GM18909 (cell line): ENCODE data around the gene LTC4S.
"Not testable (repeated sequence)": the region's sequence is repeated elsewhere in the genome, so short reads cannot be mapped to it uniquely, and the experiment has no call there.

Experiments
- ATAC-seq: cut with Tn5 transposase; IDR thresholded peaks from one replicate; pipeline ENCODE4 v1.9.1; 2021; ENCODE audit warnings: mild to moderate bottlenecking; ENCODE audit not compliant: unreplicated experiment, poor library complexity

Gene LTC4S

DNA sequence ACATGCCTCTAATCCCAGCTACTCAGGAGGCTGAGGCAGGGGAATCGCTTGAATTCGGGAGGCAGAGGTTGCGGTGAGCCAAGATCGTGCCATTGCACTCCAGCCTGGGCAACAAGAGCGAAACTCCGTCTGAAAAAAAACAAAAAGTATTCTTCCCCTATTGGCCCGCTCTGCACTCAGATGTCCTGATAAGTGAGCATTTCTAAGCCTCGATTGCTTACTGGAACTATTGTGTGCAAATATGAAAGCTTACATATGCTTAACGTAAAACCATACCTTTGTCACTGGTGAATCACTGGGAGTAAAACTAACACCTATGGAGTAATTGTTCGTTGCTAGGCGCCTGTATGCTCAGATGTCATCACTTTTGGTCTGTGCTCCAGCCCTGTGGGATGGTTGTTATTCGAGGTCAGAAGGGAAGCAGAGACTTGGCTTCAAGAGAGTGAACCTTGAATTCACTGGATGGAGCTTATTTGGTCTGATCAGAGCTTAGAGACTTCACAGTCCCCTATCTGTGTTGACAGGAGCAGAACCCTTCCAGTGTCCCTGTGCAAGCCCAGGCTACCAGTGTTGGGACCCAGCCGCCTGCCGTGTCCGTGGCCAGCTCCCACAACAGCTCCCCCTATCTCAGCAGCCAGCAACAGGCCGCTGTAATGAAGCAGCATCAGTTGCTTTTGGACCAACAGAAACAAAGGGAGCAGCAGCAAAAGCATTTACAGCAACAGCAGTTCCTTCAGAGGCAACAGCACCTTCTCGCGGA, 25.3 kb upstream of the LTC4S start:
- ATAC-seq, result no peak

GRCh38 chr5:179769271-179769670, 24.5 kb upstream of the LTC4S start:
- ATAC-seq, result no peak

- ATAC-seq, result no peak
These were observed 24.0 kb upstream of the LTC4S start for GRCh38 chr5:179769796-179770195.

GRCh38 chr5:179771311-179771895, 22.4 kb upstream of the LTC4S start:
- ATAC-seq, result no peak

- ATAC-seq, result no peak
These were observed 21.4 kb upstream of the LTC4S start for GRCh38 chr5:179772351-179772750.

- ATAC-seq, result no peak
These were observed 20.1 kb upstream of the LTC4S start for GRCh38 chr5:179773686-179774040.

DNA sequence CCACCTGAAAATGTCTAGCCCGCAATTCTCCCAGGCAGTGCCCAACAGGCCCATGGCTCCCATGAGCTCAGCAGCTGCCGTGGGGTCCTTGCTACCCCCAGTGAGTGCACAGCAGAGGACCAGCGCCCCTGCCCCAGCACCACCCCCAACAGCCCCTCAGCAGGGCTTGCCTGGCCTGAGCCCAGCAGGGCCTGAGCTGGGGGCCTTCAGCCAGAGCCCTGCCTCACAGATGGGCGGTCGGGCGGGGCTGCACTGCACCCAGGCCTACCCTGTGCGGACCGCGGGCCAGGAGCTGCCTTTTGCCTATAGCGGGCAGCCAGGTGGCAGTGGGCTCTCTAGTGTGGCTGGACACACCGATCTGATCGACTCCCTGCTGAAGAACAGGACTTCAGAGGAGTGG, 19.3 kb upstream of the LTC4S start:
- ATAC-seq, result no peak

- no peak for ATAC-seq
These were observed 17.3 kb upstream of the LTC4S start for GRCh38 chr5:179776411-179776938.

- no peak for ATAC-seq
These were observed 16.3 kb upstream of the LTC4S start for GRCh38 chr5:179777456-179777855.

DNA sequence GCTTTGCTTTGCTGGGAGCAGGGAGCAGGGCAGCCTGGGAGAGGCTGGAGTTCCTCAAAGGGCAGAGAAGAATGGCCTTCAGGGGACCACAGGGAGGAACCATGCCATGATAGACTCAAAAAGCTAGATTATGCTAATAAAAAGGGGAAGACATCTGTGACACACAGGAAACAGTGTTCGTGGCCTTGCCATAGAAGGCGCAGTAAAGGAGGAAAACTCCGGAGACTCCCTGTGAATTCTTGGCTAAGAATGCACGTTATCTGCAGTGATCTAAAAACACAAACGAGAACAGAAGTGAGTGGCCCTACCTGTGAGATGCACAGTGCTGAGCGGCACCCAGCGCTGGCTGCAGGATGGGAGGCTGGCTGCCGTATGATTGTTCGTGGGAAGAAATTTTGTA, 15.9 kb upstream of the LTC4S start:
- ATAC-seq, result no peak

DNA sequence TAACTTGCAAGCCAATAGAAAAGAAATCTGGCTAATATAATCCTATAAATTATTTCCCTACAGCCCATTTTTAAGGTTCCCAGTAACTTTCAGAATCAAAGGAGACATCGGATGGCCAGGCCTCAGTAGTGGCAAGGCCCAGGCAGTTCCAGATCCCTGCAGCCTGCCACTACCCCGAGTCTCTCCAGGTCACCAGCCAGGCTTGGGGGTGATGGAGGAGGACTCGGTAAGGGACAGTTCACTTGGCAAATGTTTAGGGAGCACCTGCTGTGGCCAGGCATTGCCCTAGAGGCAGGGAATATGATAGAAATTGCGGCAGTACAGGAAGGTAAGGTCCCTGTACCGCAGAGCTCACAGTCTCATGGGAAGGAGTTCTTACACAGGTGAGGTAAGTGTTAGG, 15.2 kb upstream of the LTC4S start:
- ATAC-seq, result no peak

DNA sequence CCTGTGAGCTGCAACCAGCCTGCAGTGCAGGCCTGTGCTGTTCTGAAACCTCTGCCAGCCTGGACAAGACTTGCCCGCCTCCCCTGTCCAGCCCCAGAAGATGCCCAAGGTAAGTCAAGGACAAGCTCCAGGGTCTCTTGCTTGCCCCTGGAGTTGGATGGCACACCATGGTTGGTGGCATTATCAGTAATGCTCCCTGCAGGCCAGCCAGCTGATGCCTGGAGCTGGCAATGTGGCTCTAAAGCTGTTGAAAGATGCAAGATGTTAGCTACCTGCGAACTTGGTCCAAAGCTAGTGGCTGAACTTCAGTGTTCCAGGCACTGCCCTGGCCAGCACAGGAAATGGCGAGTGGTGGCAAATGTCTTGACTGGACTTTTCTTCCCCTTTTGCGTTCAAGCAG, 14.0 kb upstream of the LTC4S start:
- ATAC-seq, result no peak

DNA sequence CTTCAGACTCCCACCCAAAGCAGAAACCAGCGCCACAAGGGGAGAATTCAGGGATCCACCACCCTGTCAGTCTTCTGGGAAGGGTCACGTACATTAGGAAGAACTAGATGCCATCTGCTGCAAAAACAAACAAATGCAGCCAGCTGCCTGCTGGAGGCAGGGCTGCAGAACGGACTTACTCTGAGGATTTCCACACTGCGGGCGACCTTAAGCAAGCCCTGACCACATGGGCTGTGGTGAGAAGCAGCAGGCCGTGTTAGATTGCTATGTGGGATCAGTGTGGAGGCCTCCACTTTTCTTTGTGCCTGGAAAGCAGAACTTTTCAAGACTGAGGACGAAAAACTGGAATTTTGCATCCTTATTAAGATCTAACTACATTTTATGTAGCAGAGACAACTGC, 13.4 kb upstream of the LTC4S start:
- no peak for ATAC-seq

DNA sequence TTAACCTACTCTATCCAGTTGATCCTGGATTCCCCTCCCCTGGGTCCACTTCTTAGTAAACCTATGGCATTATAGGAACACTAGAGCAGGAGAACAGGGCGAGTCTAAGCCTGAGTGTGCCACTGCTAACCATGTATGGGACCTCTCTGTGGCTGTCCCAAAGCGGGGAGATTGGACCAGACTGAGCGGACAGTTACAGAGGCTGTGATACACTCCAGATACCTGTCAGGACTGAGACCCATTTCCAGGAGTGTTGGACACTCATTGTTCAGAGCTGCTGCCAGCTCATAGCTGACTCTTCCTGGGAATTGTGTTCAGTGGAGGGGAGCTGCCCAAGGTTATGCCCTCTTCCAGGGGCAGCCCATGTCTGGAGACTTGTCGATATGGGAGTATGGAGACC, 11.9 kb upstream of the LTC4S start:
- no peak for ATAC-seq

DNA sequence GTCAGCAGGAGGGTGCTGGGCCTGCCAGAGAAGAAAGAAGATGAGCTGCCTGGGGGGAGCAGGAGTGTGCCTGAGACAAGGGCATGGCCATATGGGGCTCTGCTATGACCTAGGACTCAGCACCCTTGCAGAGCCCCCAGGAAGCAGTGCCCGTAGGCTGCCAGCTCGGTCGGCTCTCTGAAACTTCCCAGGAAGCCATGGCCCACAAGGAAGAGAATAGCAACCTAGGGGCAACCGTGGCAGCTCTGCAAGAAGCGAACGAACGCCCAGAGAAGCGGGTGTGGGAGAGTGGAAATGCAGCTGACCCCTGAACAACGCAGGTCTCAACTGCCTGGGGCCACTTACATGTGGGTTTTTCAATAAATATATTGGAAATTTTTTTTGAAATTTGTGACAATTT, 10.7 kb upstream of the LTC4S start:
- no peak for ATAC-seq

DNA sequence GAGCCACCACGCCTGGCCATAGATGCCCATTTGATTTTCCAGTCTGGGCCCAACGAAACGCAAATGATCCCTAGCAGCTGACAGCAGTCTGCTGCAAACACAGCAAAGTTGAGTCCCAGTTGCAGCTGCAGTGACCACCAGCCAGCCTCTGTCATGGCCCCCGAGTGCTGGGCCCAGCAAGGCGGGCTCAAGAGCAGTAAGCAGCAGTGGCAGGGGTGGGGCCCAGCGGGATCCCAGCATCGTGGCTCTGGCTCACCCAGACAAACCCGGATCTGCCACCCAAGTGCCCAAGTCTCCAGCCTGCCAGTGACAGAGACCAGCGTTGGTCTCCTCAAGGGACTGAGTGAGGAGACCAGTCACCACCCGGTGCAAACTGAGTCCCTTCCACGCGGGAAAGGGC, 6.9 kb upstream of the LTC4S start:
- ATAC-seq, result no peak

- ATAC-seq, result no peak
These were observed 5.5 kb upstream of the LTC4S start for GRCh38 chr5:179788193-179788854.

DNA sequence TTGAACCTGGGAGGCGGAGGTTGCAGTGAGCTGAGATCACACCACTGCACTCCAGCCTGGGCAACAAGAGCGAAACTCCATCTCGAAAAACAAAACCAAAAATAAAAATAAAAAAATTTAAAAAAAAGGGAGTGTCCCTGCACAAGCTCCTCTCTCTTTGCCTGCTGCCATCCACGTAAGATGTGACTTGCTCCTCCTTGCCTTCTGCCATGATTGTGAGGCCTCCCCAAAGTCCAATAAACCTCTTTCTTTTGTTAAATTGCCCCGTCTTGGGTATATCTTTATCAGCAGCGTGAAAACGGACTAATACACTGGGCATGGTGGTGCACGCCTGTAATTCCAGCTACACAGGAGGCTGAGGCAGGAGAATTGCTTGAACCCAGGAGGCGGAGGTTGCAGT, 4.5 kb upstream of the LTC4S start:
- ATAC-seq, result not testable (repeated sequence)

- no peak for ATAC-seq
These were observed 1.7 kb upstream of the LTC4S start for GRCh38 chr5:179791881-179792611.

DNA sequence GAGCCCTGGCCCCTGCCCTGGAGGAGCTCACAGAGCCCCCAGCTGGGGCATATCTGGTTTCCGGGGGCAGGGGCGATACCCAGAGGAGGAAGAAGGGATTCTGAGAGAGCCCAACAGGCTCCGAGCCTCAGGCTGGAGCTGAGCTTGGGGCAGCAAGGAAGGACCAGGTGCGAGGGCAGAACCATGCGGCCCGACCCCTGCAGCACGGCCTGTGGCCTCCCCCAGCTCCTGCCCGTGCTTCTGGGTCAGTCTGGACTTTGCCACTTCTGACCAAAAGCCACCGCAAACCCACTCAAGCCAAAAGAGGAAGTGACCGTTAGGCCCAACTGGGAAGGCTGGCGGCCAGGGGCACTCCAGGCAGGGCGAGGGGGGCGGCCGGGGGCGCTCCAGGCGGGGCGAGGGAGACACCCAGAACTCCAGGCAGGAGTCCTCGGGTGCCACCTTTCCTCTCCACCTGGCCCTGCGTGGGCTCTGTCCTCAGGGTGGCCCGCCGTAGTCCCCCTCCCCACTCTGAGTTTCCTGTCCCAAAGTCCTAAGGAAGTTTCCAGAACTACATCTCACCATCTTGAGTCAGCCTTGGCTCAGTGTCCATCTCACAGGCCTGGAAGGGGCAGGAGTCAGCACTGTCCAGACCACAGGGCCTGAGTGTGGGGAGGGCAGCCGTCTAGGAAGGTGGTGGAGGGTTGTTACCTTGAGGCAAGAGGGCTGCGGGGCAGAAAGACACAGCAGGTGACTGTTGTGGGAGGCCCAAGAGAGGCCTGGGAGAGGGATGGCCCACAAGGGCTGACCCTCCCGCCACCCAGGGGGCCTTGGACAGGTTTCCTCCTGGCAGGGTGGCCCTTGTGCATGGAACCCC, 946 bp upstream of the LTC4S start:
- ATAC-seq, result no peak
